Suprapubic skin (tissue), 4 donors: ENCODE data around the gene PIP4P1. TPM values are rescaled to one million over a fixed set of nuclear protein-coding genes. Genes with fewer than 3 reads are reported as not detected.

ENCODE experiments used
- DNase-seq, 2 donors: peaks; one replicate each; pipeline ENCODE4 v3.0.0-alpha.2; 2019; ENCODE audit warnings: low spot score in 2 of 2
- H3K27ac ChIP-seq: fragments of 200-600 bp; sonication (generic); one replicate; pipeline ENCODE4 v1.5.1; 2019
- H3K27me3 ChIP-seq: fragments of 200-600 bp; sonication (generic); one replicate; pipeline ENCODE4 v1.5.1; 2019
- H3K36me3 ChIP-seq: fragments of 200-600 bp; sonication (generic); one replicate; pipeline ENCODE4 v1.5.1; 2019
- H3K4me1 ChIP-seq: fragments of 200-600 bp; sonication (generic); one replicate; pipeline ENCODE4 v1.5.1; 2019
- H3K4me3 ChIP-seq: fragments of 200-600 bp; sonication (generic); one replicate; pipeline ENCODE4 v1.5.1; 2019; ENCODE audit warnings: mild to moderate bottlenecking
- H3K9me3 ChIP-seq: fragments of 200-600 bp; sonication (generic); one replicate; pipeline ENCODE4 v1.5.1; 2019
- CTCF ChIP-seq, 2 donors: fragments of 200-600 bp in 1 of 2; fragments of 450-650 bp in 1 of 2; sonication (generic) in 1 of 2; IDR thresholded peaks; one replicate each; pipeline ENCODE4 v1.5.1; 2016 to 2019; ENCODE audit warnings: antibody characterized with exemption in 2 of 2, mild to moderate bottlenecking in 1 of 2, moderate library complexity in 1 of 2
- EP300 ChIP-seq: sonication (generic); formaldehyde crosslinking; IDR thresholded peaks from one replicate; pipeline ENCODE4 v1.6.1; 2017; ENCODE audit warnings: antibody characterized with exemption
- POLR2A ChIP-seq, 2 donors: fragments of 450-650 bp; IDR thresholded peaks; one replicate each; pipeline ENCODE4 v1.6.1; 2017; ENCODE audit warnings: antibody characterized with exemption in 2 of 2, mild to moderate bottlenecking in 2 of 2, moderate library complexity in 2 of 2
- POLR2AphosphoS5 ChIP-seq, 3 donors: sonication (generic); formaldehyde crosslinking; IDR thresholded peaks; one replicate each; pipeline ENCODE4 v1.6.1; 2017; ENCODE audit warnings: antibody characterized with exemption in 3 of 3
- WGBS: methylation state at CpG from one replicate; pipeline ENCODE4 v1.1.5; 2018; 5-methylcytosine and 5-hydroxymethylcytosine counted together
- total RNA-seq, 4 donors: library from RNA; depleted of rRNA; stranded (reverse); fragments of >200 nt; gene quantifications; one replicate each; pipeline ENCODE4 v1.1.0, GENCODE V29; 2016

PIP4P1 gene
- total RNA-seq, 4 donors from 2014 or later = 23.7 to 36.5 (median 28.9) TPM

- Histone ChIP-seq H3K9me3 (no peaks in the 10 kb centered on the region), H3K27me3 (no peaks in the 10 kb centered on the region), H3K27ac (peak overlapping the region; percentile 96), H3K36me3 (peaks cover 11% of the 10 kb centered on the region), H3K4me1 (peaks cover 22% of the 10 kb centered on the region), H3K4me3 (peak overlapping the region; percentile 78)
- no peak for DNase-seq
- TF ChIP-seq CTCF (IDR thresholded peaks at IDR 0.05) (no peak), EP300 (no peak), POLR2AphosphoS5 (IDR thresholded peaks at IDR 0.05) (no peak), POLR2A (IDR thresholded peaks at IDR 0.05) (no peak)
- 5% methylated on average over 7 of the region's 7 CpGs for WGBS
Measured at GRCh38 chr14:20412411-20412810, 48.8 kb downstream of the PIP4P1 start.

GRCh38 chr14:20409226-20409625 is 52.0 kb downstream of the PIP4P1 start:
- no peak overlapping the region for H3K27ac ChIP-seq
- no peak overlapping the region for H3K4me3 ChIP-seq
- peaks cover 41% of the 10 kb centered on the region for H3K36me3 ChIP-seq
- H3K27me3 ChIP-seq = no peaks in the 10 kb centered on the region
- no peaks in the 10 kb centered on the region for H3K9me3 ChIP-seq
- DNase-seq = no peak
- H3K4me1 ChIP-seq = peaks cover 21% of the 10 kb centered on the region
- 89% methylated on average over 2 of the region's 2 CpGs for WGBS
- no peak for TF ChIP-seq POLR2A (IDR thresholded peaks at IDR 0.05)
- no peak for TF ChIP-seq CTCF (IDR thresholded peaks at IDR 0.05)
- no peak for TF ChIP-seq EP300
- TF ChIP-seq POLR2AphosphoS5 (IDR thresholded peaks at IDR 0.05) = no peak

Other genes starting within 250 kb of the PIP4P1 start
- not detected for gene OR11H6, start 237.7 kb downstream of the PIP4P1 start, total RNA-seq
- not detected for gene OR11H7, start 232.5 kb downstream of the PIP4P1 start, total RNA-seq
- not detected for gene OR11H4, start 222.1 kb downstream of the PIP4P1 start, total RNA-seq
- 10 to 100 TPM; 13.3 to 23.3 (median 14.6) TPM for gene TTC5, start 155.5 kb downstream of the PIP4P1 start, total RNA-seq
- gene CCNB1IP1, start 128.2 kb downstream of the PIP4P1 start, total RNA-seq = 10 to 100 TPM; 42.5 to 50.3 (median 47.6) TPM
- gene PARP2, start 117.8 kb downstream of the PIP4P1 start, total RNA-seq = 10 to 100 TPM; 12.2 to 34.0 (median 14.9) TPM
- gene TEP1, start 47.9 kb downstream of the PIP4P1 start, total RNA-seq = 10 to 100 TPM; 16.3 to 34.0 (median 25.1) TPM
- under 1 TPM in 1 of 4 donors, not detected in 3; 0.08 TPM for gene KLHL33, start 25.3 kb downstream of the PIP4P1 start, total RNA-seq
- 10 to 100 TPM; 40.8 to 91.0 (median 44.8) TPM for gene OSGEP, start 6.6 kb downstream of the PIP4P1 start, total RNA-seq
- 100 to 1,000 TPM; 119 to 133 (median 129) TPM for gene APEX1, start 6.2 kb downstream of the PIP4P1 start, total RNA-seq
- 10 to 100 TPM; 26.9 to 83.4 (median 52.9) TPM for gene PNP, start 8.0 kb upstream of the PIP4P1 start, total RNA-seq
- gene RNASE10, start 44.1 kb upstream of the PIP4P1 start, total RNA-seq = not detected
- not detected for gene RNASE9, start 99.6 kb upstream of the PIP4P1 start, total RNA-seq
- gene RNASE11, start 126.6 kb upstream of the PIP4P1 start, total RNA-seq = not detected
- not detected for gene RNASE12, start 129.9 kb upstream of the PIP4P1 start, total RNA-seq
- not detected for gene OR6S1, start 180.3 kb upstream of the PIP4P1 start, total RNA-seq
- gene RNASE4, start 223.1 kb upstream of the PIP4P1 start, total RNA-seq = 10 to 100 TPM; 43.9 to 84.2 (median 66.2) TPM
- 10 to 100 TPM; 19.3 to 46.9 (median 27.1) TPM for gene ANG, start 227.3 kb upstream of the PIP4P1 start, total RNA-seq